GM18499 (cell line): ENCODE results near the gene FGD4.

ENCODE experiments used
- ATAC-seq: cut with Tn5 transposase; IDR thresholded peaks from one replicate; pipeline ENCODE4 v1.9.1; 2021; ENCODE audit warnings: moderate number of reproducible peaks; ENCODE audit not compliant: insufficient read depth, unreplicated experiment

The FGD4 gene

GRCh38 chr12:32399370-32400113 is at the start of gene FGD4:
Gene FGD4 (plus strand): TSS chr12:32399558.
- ATAC-seq, result peak; percentile 66

- no peak for ATAC-seq
Measured at GRCh38 chr12:32353540-32353939, 45.8 kb upstream of the FGD4 start.

GRCh38 chr12:32357601-32358249 is 41.6 kb upstream of the FGD4 start:
- ATAC-seq, result no peak

GRCh38 chr12:32360956-32361355 is 38.4 kb upstream of the FGD4 start:
- no peak for ATAC-seq

GRCh38 chr12:32362892-32363291 is 36.5 kb upstream of the FGD4 start:
- ATAC-seq, result no peak

- no peak for ATAC-seq
Measured at GRCh38 chr12:32365473-32366064, 33.8 kb upstream of the FGD4 start.

- ATAC-seq, result no peak
Measured at GRCh38 chr12:32366714-32367113, 32.6 kb upstream of the FGD4 start.

- no peak for ATAC-seq
Measured at GRCh38 chr12:32367381-32367780, 32.0 kb upstream of the FGD4 start.

GRCh38 chr12:32369202-32369601 is 30.2 kb upstream of the FGD4 start:
- no peak for ATAC-seq

- no peak for ATAC-seq
Measured at GRCh38 chr12:32377344-32378055, 21.9 kb upstream of the FGD4 start.

GRCh38 chr12:32379213-32379612 is 20.1 kb upstream of the FGD4 start:
- ATAC-seq, result no peak

GRCh38 chr12:32379667-32380066 is 19.7 kb upstream of the FGD4 start:
- no peak for ATAC-seq

GRCh38 chr12:32382226-32382625 is 17.1 kb upstream of the FGD4 start:
- no peak for ATAC-seq

- no peak for ATAC-seq
Measured at GRCh38 chr12:32390572-32391219, 8.7 kb upstream of the FGD4 start.

GRCh38 chr12:32395026-32395425 is 4.3 kb upstream of the FGD4 start:
- ATAC-seq, result no peak

- ATAC-seq, result no peak
Measured at GRCh38 chr12:32397696-32398095, 1.7 kb upstream of the FGD4 start.

GRCh38 chr12:32398181-32398580 is 1.2 kb upstream of the FGD4 start:
- no peak for ATAC-seq

GRCh38 chr12:32398816-32399369 is 465 bp upstream of the FGD4 start:
- ATAC-seq, result no peak

GRCh38 chr12:32400114-32400672 is 835 bp downstream of the FGD4 start:
- no peak for ATAC-seq

- ATAC-seq, result no peak
Measured at GRCh38 chr12:32400866-32401265, 1.5 kb downstream of the FGD4 start.
